ENCODE data around the gene PAOX. TPM values are rescaled to one million over a fixed set of nuclear protein-coding genes. Genes with fewer than 3 reads are reported as not detected.

The PAOX gene
- polyA plus RNA-seq, 2 of the 4 experiments (the other 2 are of a cell fraction), result 1.6 to 2.3 TPM

DNA sequence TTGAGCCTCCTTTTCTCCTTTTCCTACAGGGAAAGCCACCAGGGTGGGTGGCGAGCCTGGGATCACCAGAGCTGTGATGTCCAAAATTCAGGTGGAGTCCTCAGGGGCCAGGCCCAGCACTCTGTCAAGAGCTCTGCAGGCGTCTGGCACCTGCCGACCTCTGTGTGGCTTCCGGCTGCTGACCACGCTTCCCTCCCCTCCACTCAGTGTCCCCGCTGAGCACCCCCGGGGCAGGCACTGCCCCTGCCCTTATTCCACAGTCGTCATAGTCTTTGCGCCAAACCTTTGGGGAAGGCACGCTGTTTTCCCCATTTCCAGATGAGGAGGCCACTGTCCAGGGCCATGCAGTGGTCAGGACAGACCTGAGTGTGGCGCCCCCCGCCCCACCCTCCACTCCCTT, 22.4 kb downstream of the PAOX start:
- ChIA-PET POLR2A (interaction anchor here (1.0 kb wide), 1 partner anchor 11 kb away, joined by 3 read pairs; no protein-coding TSS in a partner anchor), CTCF (interaction anchor here (1.4 kb wide), 1 partner anchor 72 kb away, joined by 3 read pairs; no protein-coding TSS in a partner anchor)
- H3K4me2 ChIP-seq, result no peak overlapping the region
- H3K27ac ChIP-seq, result no peak overlapping the region
- DNase-seq (ENCODE audit: low read depth in 1 of 2, low spot score in 1 of 2) (no peak), ATAC-seq (no peak), FAIRE-seq (no peak)
- TF ChIP-seq GATA3 (IDR thresholded peaks at IDR 0.05; ENCODE audit: borderline replicate concordance) (no peak), ZSCAN20 (CRISPR knock-in tag; IDR thresholded peaks at IDR 0.05) (no peak)
- no peaks in the 10 kb centered on the region for H3K4me1 ChIP-seq
- no peaks in the 10 kb centered on the region for H3K9me3 ChIP-seq
- WGBS (ENCODE audit: missing lambda C conversion rate), result 97% methylated on average over 12 of the region's 12 CpGs
- H3K4me3 ChIP-seq, result no peak overlapping the region

DNA sequence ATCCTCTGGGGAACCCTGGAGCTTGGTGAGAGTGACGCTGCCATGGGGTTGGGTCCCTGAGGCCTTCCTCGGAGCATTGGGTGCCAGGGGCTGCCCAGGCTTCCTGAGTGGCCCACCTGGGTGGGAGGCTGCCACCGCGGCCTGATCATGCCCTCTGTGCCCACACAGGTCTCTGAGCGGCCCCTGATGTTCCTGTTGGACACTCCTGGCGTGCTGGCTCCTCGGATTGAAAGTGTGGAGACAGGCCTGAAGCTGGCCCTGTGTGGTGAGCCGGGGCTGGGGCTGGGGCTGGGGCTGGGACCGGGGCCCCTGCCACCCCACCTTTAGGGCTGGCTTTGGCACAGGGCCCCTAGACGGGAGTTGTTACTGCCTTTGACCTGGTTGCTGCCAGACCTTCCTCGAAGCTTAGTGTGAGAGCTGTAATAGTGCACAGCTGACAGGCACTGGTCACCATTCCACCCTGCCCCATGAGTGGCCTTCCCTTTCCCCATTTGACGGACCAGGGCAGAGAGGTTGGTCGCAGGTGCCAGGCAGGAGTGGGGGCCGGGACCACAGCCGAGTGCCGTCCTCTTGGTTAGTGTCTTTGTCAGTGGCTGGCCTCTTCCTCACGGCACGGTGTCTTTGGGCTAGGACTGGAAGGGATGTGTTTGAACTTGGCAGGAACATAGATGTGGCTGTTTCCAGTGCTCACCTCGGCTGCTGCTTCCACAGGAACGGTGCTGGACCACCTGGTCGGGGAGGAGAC, 23.1 kb downstream of the PAOX start:
- WGBS (ENCODE audit: missing lambda C conversion rate), result 89% methylated on average over 20 of the region's 21 CpGs
- H3K9me3 ChIP-seq, result no peaks in the 10 kb centered on the region
- POLR2A ChIA-PET, result no interaction called here
- no peak for ATAC-seq
- no peak overlapping the region for H3K27ac ChIP-seq
- CTCF ChIA-PET, result interaction anchor here (1.4 kb wide), 1 partner anchor 73 kb away, joined by 3 read pairs; no protein-coding TSS in a partner anchor
- H3K4me1 ChIP-seq, result no peaks in the 10 kb centered on the region
- TF ChIP-seq BHLHE40 (IDR thresholded peaks at IDR 0.05; ENCODE audit: low read depth, low read length) (no peak), FOXS1 (CRISPR knock-in tag; IDR thresholded peaks at IDR 0.05) (no peak), ZNF302 (CRISPR knock-in tag; IDR thresholded peaks at IDR 0.05) (no peak), POLR2A (IDR thresholded peaks at IDR 0.05; ENCODE audit: low read length) (0 out of 2 replicates have a peak, but pooled peaks have one; percentile 6), MAZ (IDR thresholded peaks at IDR 0.05; ENCODE audit: borderline replicate concordance, low read depth, low read length) (no peak)
- TF ChIP-seq, protein P1, sequence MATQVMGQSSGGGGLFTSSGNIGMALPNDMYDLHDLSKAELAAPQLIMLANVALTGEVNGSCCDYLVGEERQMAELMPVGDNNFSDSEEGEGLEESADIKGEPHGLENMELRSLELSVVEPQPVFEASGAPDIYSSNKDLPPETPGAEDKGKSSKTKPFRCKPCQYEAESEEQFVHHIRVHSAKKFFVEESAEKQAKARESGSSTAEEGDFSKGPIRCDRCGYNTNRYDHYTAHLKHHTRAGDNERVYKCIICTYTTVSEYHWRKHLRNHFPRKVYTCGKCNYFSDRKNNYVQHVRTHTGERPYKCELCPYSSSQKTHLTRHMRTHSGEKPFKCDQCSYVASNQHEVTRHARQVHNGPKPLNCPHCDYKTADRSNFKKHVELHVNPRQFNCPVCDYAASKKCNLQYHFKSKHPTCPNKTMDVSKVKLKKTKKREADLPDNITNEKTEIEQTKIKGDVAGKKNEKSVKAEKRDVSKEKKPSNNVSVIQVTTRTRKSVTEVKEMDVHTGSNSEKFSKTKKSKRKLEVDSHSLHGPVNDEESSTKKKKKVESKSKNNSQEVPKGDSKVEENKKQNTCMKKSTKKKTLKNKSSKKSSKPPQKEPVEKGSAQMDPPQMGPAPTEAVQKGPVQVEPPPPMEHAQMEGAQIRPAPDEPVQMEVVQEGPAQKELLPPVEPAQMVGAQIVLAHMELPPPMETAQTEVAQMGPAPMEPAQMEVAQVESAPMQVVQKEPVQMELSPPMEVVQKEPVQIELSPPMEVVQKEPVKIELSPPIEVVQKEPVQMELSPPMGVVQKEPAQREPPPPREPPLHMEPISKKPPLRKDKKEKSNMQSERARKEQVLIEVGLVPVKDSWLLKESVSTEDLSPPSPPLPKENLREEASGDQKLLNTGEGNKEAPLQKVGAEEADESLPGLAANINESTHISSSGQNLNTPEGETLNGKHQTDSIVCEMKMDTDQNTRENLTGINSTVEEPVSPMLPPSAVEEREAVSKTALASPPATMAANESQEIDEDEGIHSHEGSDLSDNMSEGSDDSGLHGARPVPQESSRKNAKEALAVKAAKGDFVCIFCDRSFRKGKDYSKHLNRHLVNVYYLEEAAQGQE (IDR thresholded peaks at IDR 0.05), result no peak
- no peak overlapping the region for H3K4me2 ChIP-seq
- DNase-seq (ENCODE audit: low read depth in 1 of 2, low spot score in 1 of 2), result no peak
- no peak for FAIRE-seq
- H3K4me3 ChIP-seq, result no peak overlapping the region

DNA sequence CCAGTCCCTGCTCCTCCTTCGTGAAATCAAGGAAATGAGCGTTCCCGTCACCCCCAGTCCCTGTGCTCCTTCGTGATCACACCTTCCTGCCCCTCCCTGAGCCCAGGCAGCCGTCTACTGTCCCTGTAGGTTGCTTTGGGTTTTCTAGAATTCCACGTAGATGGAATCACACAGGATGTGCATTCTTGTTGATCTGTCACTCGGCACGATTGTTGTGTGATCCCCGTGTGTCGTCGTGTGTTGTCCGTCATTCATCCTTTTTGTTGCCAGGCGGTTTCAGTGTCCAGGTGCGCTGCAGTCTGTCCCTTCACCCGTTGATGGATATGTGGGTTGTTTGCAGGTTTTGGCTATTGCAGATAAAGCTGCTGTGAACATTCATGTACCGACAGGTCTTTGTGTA, 24.3 kb downstream of the PAOX start:
- 89% methylated on average over 16 of the region's 16 CpGs for WGBS (ENCODE audit: missing lambda C conversion rate)
- ChIA-PET POLR2A (no interaction called here), CTCF (no interaction called here)
- Histone ChIP-seq H3K4me3 (no peak overlapping the region), H3K4me1 (no peaks in the 10 kb centered on the region), H3K27ac (no peak overlapping the region), H3K9me3 (no peaks in the 10 kb centered on the region), H3K4me2 (no peak overlapping the region)
- DNase-seq (ENCODE audit: low read depth in 1 of 2, low spot score in 1 of 2), result no peak
- FAIRE-seq, result no peak
- no peak for ATAC-seq
- TF ChIP-seq, protein P2, sequence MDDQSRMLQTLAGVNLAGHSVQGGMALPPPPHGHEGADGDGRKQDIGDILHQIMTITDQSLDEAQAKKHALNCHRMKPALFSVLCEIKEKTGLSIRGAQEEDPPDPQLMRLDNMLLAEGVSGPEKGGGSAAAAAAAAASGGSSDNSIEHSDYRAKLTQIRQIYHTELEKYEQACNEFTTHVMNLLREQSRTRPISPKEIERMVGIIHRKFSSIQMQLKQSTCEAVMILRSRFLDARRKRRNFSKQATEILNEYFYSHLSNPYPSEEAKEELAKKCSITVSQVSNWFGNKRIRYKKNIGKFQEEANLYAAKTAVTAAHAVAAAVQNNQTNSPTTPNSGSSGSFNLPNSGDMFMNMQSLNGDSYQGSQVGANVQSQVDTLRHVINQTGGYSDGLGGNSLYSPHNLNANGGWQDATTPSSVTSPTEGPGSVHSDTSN (IDR thresholded peaks at IDR 0.05), result no peak
- TF ChIP-seq, protein P3, sequence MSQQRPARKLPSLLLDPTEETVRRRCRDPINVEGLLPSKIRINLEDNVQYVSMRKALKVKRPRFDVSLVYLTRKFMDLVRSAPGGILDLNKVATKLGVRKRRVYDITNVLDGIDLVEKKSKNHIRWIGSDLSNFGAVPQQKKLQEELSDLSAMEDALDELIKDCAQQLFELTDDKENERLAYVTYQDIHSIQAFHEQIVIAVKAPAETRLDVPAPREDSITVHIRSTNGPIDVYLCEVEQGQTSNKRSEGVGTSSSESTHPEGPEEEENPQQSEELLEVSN (IDR thresholded peaks at IDR 0.05; ENCODE audit: borderline replicate concordance, low read depth), result no peak
- TF ChIP-seq, protein P4, sequence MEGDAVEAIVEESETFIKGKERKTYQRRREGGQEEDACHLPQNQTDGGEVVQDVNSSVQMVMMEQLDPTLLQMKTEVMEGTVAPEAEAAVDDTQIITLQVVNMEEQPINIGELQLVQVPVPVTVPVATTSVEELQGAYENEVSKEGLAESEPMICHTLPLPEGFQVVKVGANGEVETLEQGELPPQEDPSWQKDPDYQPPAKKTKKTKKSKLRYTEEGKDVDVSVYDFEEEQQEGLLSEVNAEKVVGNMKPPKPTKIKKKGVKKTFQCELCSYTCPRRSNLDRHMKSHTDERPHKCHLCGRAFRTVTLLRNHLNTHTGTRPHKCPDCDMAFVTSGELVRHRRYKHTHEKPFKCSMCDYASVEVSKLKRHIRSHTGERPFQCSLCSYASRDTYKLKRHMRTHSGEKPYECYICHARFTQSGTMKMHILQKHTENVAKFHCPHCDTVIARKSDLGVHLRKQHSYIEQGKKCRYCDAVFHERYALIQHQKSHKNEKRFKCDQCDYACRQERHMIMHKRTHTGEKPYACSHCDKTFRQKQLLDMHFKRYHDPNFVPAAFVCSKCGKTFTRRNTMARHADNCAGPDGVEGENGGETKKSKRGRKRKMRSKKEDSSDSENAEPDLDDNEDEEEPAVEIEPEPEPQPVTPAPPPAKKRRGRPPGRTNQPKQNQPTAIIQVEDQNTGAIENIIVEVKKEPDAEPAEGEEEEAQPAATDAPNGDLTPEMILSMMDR (IDR thresholded peaks at IDR 0.05), result no peak
- TF ChIP-seq JUN (IDR thresholded peaks at IDR 0.05), result no peak
- TF ChIP-seq PHF8 (IDR thresholded peaks at IDR 0.05; ENCODE audit: borderline replicate concordance, low read depth), result no peak
- TF ChIP-seq RAD21 (conservative IDR thresholded peaks at IDR 0.05 in 1 of 2, IDR thresholded peaks at IDR 0.05 in 1 of 2), result no peak
- TF ChIP-seq RNF2 (IDR thresholded peaks at IDR 0.05; ENCODE audit: borderline replicate concordance, low read depth), result no peak
- no peak for TF ChIP-seq FOSB (CRISPR knock-in tag; IDR thresholded peaks at IDR 0.05)
- no peak for TF ChIP-seq CBX8 (IDR thresholded peaks at IDR 0.05)
- no peak for TF ChIP-seq RARB (CRISPR knock-in tag; IDR thresholded peaks at IDR 0.05)
- no peak for TF ChIP-seq NR3C1 (IDR thresholded peaks at IDR 0.05)
- TF ChIP-seq, protein P1 (IDR thresholded peaks at IDR 0.05), result no peak
- no peak for TF ChIP-seq SREBF2 (IDR thresholded peaks at IDR 0.05)
- no peak for TF ChIP-seq HDAC2 (IDR thresholded peaks at IDR 0.05)
- TF ChIP-seq TFCP2L1 (CRISPR knock-in tag; IDR thresholded peaks at IDR 0.05), result no peak
- TF ChIP-seq NFE2L2 (conservative IDR thresholded peaks at IDR 0.05; ENCODE audit: low read length), result no peak
- TF ChIP-seq JUNB (IDR thresholded peaks at IDR 0.05), result no peak

Measured in A549 (cell line).